LHCN-M2 (cell line): ENCODE results near the gene PPP2R1A. TPM values are rescaled to one million over a fixed set of nuclear protein-coding genes. Genes with fewer than 3 reads are reported as not detected.

Experiments
- DNase-seq: peaks from one replicate; pipeline ENCODE4 v3.0.0-alpha.2; 2012; ENCODE audit warnings: low read depth
- total RNA-seq: library from RNA; depleted of rRNA; stranded (reverse); fragments of >200 nt; gene quantifications from 2 replicates; pipeline ENCODE4 v1.2.3, GENCODE V29; 2014; rRNA removed

The PPP2R1A gene
- total RNA-seq, 1 experiment from 2014 or later, result 284 TPM

DNA sequence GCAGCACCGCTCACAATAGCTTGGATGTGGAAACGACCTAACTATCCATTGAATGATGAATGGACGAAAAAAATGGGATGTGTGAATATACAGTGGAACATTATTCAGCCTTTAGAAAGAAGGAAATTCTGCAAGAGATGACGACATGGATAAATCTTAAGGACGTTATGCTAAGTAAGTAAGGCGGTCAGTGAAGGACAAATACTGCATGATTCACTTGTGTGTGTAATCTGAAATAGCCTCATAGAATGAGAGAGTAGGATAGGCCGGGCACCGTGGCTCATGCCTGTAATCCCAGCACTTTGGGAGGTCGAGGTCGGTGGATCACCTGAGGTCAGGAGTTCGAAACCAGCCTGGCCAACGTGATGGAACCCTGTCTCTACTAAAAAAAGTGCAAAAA is 54.2 kb downstream of the PPP2R1A start:
- DNase-seq, result no peak

DNA sequence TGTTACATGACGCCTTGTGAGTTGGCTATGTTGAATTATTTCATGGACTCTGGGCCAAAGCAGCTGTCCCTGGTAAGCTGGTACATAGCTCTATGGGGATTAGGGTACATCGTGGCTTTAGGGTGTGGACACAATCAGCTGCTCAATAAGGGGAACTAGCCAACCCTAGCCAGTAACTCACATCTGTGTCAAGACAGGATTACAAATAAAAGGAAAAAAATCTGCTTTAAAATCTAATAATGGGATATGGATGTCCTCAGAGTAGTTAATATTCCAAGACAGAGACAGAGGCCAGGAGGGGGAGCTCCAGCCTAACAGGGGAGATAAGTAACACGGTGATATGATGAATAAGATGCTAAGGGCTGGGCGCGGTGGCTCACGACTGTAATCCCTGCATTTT is 58.4 kb downstream of the PPP2R1A start:
- peak; percentile 72 for DNase-seq

DNA sequence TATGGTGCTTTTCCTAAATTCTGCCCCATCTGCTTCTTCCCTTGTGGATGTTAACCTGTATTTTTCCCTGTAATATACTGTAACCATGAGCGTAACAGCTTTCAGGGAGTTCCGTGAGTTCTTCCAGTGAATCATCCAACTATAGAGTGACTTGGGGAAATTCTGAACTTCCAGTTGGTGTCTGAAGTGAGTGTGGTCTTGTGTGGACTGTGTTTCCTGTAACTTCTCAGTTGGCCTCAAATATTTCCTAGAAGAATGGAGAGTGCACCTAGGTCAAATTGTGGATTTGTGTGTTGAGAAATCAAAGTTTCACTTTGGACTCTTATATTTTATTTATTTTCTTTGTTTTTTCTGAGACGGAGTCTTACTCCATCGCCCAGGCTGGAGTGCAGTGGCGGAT is 68.6 kb downstream of the PPP2R1A start:
- DNase-seq, result peak; percentile 11

DNA sequence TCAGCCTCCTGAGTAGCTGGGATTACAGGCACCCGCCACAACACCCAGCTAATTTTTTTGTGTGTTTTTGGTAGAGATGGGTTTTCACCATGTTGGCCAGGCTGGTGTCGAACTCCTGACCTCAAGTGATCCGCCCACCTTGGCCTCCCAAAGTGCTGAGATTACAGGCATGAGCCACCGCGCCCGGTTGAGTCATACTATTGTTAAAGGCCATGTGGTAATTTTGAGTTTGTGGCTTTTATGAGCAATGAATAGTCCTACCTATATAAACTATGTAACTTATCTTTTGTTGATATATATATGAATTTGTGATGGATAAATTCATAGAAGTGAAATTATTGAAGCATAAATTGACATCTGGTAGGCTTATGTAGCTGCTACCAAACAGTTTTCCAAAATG is 75.7 kb downstream of the PPP2R1A start:
- peak; percentile 8 for DNase-seq

DNA sequence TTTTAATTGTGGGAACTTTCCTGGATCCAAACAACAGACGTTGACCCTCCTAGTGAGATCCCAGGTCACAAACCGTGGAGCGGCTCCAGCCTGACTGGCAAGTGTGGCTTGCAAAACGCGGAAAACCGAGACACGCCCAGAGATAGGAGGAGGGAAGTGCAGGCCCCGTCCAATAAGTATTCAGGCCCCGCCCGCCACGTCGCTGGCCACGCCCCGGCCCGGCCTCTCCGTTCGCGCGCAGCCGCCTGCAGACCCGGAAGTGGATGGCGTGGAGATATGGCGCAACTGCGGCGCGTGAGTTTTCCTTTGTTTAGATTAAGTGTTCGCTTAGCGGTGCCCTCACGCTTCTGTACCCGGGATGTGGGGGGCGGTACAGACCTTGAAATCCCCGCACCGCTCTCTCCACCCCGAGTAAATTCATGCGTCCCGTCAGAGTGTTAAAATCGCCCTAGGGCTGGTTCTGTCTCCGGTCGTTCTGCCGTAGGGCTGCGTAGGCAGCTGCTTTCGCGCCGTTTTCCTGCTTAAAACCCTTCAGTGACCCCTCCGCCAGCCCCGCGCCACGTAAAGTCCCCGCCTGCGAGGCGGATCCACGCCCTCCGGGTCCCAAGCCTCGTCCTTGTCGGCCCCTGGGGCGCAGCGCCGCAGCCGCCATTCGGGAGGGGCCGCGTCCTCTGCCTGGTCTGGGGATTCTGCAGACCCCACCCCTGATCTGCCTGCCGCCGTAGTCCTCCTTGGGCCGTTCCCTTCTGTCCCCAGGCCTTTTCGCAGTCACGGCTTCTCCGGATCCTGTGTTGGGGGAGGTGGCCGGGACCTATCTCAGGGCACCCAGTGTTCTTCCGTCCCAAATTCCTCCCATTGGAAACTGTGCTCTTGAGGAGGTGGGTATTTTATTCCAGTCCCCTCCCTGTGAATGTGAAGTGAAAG is 79.7 kb downstream of the PPP2R1A start, which contains the start of gene ZNF766:
TSS of gene ZNF766 (plus strand) at position 250 of the 924 bp plus-strand sequence. CDS start at position 277, 27 bp downstream.
- DNase-seq, result peak; percentile 92

DNA sequence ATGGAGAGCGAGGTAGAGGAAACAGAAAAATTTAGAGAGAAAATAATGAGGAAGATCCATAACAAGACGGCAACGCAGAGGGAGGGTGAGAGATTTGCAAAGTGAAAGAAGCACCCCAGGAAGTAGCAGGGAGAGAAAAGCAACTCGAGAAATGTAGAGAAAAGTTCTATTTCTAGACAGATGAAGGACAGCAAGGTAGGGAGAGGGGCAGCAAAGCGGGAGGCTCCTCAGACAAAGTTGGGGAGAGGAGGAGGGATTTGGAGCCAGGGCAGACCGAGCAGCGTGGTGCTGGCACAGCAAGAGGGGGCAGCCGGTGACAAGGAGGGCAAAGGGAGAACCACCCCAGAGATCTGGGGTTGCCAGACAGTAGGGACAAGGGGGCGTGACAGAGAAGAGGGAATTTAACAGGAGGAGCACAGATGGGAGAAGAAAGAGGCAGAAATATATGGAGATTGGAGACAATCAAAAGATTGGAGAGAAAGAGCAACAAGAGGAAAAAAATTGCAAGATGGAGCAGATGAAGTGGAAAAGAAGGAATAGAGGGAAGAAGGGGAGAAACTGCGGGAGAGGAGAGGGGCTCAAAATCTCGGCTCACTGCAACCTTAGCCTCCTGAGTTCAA is 80.5 kb downstream of the PPP2R1A start:
- peak; percentile 29 for DNase-seq

DNA sequence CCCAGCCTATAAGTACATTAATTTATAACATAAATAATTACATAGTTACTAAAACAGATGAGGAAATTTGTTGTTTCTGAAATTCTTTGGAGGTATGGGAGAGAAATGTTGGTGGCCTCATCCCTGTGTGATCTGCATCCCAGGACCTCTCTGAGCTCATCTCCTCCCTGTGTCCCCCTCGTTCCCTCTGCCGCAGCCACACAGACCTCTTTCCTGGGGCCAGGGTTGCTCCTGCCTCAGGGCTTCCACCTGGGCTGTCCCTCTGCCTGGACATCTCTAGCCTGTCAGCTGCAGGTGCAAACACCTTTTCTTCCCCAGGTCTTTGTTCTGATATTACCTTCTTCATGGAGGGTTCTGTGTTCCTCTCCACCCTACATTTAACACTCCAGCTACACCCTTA is 83.4 kb downstream of the PPP2R1A start:
- DNase-seq, result no peak

DNA sequence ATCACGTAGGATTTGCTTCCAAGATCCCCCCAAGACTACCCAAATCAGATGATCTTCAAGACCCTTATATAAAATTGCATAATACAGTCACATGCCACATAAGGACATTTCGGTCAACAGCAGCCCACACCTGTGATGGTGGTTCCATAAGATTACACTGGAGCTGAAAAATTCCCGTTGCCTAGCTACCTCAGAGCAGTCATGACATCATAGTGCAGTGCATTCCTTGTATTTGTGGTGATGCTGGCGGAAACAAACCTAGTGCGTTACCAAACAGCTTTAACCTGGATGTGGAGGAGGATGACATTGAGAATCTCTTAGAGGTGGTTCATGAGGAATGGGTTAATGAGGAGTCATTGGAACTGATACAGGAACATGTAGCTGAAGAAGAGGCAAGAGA is 84.3 kb downstream of the PPP2R1A start:
- DNase-seq, result no peak

DNA sequence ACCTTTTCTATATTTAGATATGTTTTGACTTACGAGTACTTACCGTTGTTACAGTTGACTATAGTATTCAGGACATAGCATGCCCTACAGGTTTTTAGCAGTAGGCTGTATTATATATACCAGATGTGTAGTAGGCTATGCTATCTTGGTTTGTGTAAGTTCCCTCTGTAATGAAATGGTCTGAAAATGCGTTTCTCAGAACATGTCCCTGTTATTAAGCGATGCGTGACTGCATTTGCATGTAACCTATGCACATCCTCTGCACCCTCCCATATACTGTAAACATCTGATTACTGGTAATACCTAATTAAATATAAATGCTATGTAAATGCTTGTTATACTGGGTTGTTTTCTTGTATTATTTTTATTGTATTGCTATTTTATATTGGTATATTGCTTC is 86.1 kb downstream of the PPP2R1A start:
- no peak for DNase-seq

DNA sequence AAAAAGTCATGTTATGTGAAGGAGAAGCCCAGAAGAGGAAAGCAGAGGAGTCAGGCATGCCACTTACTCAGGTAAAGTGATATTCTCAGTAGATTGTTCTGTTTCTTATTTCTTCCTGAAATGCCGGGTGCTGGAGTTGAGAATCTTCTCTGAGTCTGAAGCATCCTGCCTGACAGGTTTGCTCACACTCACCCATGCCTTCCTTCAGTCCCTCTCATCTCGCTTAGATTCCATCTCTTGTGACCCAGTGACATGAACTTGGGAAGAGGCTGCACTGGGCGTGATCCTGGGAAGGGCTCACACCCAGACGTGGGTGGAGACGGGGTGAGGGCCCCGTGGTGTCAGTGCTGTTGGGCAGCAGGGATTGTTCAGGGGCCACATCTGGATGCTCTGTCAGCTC is 87.6 kb downstream of the PPP2R1A start:
- no peak for DNase-seq

Other genes starting within 250 kb of the PPP2R1A start
- 5.6 and 7.6 TPM in 2 replicates for gene ZNF350, start 203.2 kb upstream of the PPP2R1A start, total RNA-seq
- 11.0 and 11.7 TPM in 2 replicates for gene ZNF615, start 181.8 kb upstream of the PPP2R1A start, total RNA-seq
- gene ZNF614, start 161.7 kb upstream of the PPP2R1A start, total RNA-seq, result 9.7 and 11.1 TPM in 2 replicates
- 7.8 and 10.1 TPM in 2 replicates for gene ZNF432, start 141.2 kb upstream of the PPP2R1A start, total RNA-seq
- 12.5 and 25.0 TPM in 2 replicates for gene ZNF841, start 94.3 kb upstream of the PPP2R1A start, total RNA-seq
- 8.7 and 10.7 TPM in 2 replicates for gene ZNF616, start 50.1 kb upstream of the PPP2R1A start, total RNA-seq
- 6.3 and 8.4 TPM in 2 replicates for gene ZNF836, start 18.4 kb upstream of the PPP2R1A start, total RNA-seq
- gene ZNF766, start 79.5 kb downstream of the PPP2R1A start, total RNA-seq, result 11.0 and 11.9 TPM in 2 replicates
- gene ZNF480, start 107.1 kb downstream of the PPP2R1A start, total RNA-seq, result 8.1 and 11.9 TPM in 2 replicates
- gene ZNF610, start 146.2 kb downstream of the PPP2R1A start, total RNA-seq, result 1.8 and 2.4 TPM in 2 replicates
- 19.3 and 23.7 TPM in 2 replicates for gene ZNF880, start 179.9 kb downstream of the PPP2R1A start, total RNA-seq
- gene ZNF528, start 207.8 kb downstream of the PPP2R1A start, total RNA-seq, result 13.9 and 14.7 TPM in 2 replicates
- not detected in 2 replicates for gene ZNF534, start 239.1 kb downstream of the PPP2R1A start, total RNA-seq